Measurements from ENCODE around the gene CDC27. TPM values are rescaled to one million over a fixed set of nuclear protein-coding genes. Genes with fewer than 3 reads are reported as not detected.

The CDC27 gene
- polyA plus RNA-seq, 1 donor from 2014 or later = 50.1 TPM

Other genes starting within 250 kb of the CDC27 start
- 4.7 and 9.8 TPM in 2 replicates for gene RPRML, start 210.0 kb downstream of the CDC27 start, polyA plus RNA-seq
- gene MYL4, start 20.1 kb upstream of the CDC27 start, polyA plus RNA-seq = not detected in 2 replicates
- gene ITGB3, start 64.5 kb upstream of the CDC27 start, polyA plus RNA-seq = 0.06 TPM in 1 of 2 replicates, not detected in the other
- 2.2 and 4.3 TPM in 2 replicates for gene EFCAB13, start 134.7 kb upstream of the CDC27 start, polyA plus RNA-seq

Data from neural cell (in vitro differentiated cells).